HG03342 (cell line): ENCODE results near the gene ZNF599.
"Not testable (repeated sequence)": the region's sequence is repeated elsewhere in the genome, so short reads cannot be mapped to it uniquely, and the experiment has no call there.

Experiments
- ATAC-seq: cut with Tn5 transposase; IDR thresholded peaks from one replicate; pipeline ENCODE4 v1.9.1; 2021; ENCODE audit warnings: mild to moderate bottlenecking, moderate library complexity; ENCODE audit not compliant: unreplicated experiment

The ZNF599 gene

DNA sequence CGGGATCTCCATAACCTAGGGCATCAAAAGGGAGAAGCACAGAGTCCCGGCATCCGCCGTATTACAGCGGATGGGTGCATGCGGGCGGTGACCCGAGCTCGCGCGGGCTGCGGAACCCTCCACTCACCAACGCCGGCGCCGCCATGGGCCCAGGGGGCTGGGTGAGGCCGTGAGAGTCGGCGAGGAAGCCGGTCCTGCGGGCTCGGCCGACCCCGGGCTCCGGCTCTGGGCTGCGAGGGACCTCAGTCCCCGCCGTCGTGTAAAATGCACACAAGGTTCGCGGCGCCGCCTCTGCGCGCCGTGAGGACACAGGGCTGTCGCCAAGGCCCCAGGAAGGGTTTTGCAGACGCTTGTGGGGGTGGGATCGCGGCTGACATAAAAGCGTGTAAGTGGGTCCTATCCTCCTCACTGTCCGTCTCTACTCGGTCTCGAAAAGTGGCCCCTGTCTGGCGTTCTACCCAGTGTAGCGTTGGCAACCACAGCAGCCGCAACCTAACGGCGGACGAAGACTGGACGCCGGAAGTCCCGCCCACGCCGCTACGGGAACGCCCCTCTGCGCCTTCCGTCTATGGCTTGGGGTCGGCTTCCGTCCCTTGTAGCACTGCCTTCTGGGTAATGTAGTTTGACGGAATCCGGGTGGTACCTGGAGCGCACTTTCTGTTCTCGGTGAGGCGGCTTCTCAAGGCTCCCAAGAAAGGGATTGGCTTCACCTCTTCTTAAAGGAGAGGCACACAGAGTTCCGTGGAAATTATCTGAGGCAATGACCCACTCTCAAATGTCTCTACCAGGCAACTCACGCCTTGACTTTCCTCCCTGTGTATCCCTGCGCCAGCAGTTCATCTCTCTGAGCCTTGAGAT is at the start of gene ZNF599:
Gene ZNF599, minus strand, starts transcription at position 519 of the 858 bp plus-strand sequence. Its CDS starts 374 bp downstream, at position 145.
- peak; percentile 98 for ATAC-seq

GRCh38 chr19:34818270-34818669 is 45.3 kb upstream of the ZNF599 start:
- ATAC-seq = no peak

DNA sequence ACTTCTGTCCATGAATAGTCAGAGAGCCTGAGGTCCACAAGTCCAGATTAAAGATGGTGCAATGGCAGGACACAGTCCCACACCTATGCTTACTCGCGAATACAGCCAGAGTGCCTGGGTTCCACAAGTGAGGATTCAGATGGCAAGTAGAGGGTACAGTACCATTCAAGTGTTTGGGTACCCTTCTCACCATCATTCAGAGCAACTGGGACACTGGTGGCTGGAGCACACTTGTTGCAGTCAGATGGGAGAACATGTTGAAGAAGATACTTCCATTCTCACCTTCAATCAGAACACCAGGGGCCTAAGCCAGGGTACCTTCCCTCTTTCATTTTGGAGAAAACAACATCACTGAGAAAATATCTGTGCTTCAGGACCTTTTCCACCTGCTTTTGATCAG is 43.7 kb upstream of the ZNF599 start:
- no peak for ATAC-seq

GRCh38 chr19:34808566-34808965 is 35.6 kb upstream of the ZNF599 start:
- ATAC-seq = no peak

DNA sequence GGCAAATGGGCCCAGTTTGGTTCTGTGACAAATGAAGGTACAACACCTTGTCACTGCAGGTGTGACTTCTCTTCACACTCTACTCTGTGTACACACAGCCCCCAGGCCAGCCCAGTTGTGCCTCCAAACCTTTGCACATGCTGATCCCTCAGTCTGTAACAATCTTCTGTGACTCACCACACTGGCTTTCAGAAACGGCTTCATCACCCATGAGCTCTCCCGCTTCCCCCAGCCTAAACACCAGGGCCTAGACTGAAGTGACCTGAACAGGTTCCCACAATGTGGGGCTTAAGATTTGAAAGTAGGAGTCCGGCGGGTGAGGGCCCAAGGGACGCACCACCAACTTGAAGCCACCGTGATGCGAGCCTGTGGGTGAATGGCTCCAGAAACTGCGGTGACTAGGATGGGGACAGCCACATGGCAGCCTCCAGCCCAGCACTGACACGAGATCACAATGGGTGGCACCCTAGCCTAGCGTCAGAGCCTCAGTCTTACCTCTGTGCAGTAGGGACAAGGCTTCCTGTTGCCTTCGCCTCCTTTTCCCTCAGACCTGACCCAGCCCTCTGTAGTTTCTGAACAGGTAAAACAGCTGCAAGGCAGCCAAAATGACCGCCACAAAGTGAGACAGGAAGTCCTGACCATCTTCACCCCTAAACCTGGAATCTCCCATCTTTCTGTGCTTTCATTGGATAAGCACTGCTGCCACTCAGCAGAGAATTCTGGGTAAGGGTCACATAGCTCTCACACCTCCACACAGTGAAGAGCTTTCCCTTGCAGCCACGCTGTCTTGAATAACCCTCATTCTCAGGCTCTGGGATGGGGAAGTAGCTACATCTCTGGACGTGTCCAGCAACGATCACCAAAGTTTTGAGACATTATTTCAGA is 34.2 kb upstream of the ZNF599 start:
- ATAC-seq = no peak

GRCh38 chr19:34804115-34804514 is 31.1 kb upstream of the ZNF599 start:
- no peak for ATAC-seq

- ATAC-seq = not testable (repeated sequence)
Measured at GRCh38 chr19:34796953-34797352, 23.9 kb upstream of the ZNF599 start.

DNA sequence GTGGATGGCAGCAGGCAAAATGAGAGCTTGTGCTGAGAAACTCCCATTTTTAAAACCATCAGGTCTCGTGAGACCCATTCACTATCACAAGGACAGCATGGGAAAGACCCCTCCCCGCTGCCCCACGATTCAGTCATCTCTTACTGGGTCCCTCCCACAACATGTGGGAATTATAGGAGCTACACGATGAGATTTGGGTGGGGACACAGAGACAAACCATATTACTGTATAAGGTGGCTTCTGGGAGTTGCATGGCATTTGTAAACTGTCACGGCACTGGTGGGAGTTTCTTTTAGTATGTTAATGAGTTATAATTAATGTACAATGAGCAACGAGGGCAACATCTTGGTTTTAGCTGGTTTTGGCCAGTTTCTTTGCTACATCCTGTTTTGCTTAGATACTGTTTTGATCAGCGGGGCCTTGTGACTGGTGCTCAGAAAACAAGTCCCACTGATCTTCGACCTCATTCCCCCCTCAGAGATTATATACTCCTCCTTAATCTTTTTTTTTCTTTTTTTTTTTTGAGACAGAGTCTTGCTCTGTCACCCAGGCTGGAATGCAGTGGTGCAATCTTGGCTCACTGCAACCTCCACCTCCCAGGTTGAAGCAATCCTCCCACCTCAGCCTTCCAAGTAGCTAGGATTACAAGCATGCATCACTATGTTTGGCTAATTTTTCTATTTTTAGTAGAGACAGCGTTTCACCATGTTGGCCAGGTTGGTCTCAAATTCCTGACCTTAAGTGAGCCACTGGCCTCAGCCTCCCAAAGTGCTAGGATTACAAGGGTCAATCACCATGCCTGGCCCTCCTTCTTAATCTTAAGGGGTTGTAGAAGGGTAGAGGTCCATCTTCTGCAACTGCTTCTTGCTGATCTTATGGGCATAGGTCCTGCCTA is 21.3 kb upstream of the ZNF599 start:
- ATAC-seq = no peak

DNA sequence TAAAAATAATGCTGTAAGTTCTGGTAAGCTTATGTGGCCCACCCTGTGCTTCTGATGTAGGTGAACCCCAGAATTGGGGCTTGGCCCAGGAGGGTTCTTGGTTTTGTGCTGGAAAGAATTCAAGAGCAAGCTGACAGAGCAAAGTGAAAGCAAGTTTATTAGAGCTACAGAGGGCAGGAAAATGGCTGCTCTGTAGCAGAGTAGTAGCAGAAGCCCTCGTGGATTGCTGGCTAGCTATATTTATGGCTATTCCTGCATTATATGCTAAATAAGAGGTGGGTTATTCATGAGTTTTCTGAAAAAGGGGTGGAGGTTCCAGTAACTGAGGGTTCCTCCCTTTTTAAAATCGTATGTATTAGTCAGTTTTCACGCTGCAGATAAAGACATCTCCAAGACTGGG is 20.6 kb upstream of the ZNF599 start:
- no peak for ATAC-seq

- no peak for ATAC-seq
Measured at GRCh38 chr19:34788074-34788473, 15.1 kb upstream of the ZNF599 start.

GRCh38 chr19:34787059-34787824 is 14.2 kb upstream of the ZNF599 start:
- no peak for ATAC-seq

DNA sequence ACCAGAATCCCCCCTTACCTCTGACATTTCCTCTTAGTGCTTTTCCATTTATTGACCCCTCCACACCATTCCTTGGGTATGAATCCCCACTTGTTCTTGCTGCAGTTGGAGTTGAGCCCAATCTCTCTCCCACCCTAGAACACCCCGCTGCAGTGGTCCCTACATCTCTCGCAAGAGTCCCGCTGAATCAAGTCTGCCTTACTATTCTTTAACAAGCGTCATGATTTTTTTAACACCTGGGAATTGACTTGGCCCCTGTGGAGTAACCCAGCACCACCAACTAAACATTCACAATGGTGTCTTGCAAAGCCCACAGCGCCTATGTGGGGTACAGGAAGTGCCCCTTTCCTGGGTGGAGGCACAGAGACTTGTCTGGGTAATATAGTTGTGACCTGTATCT is 13.2 kb upstream of the ZNF599 start:
- ATAC-seq = no peak

DNA sequence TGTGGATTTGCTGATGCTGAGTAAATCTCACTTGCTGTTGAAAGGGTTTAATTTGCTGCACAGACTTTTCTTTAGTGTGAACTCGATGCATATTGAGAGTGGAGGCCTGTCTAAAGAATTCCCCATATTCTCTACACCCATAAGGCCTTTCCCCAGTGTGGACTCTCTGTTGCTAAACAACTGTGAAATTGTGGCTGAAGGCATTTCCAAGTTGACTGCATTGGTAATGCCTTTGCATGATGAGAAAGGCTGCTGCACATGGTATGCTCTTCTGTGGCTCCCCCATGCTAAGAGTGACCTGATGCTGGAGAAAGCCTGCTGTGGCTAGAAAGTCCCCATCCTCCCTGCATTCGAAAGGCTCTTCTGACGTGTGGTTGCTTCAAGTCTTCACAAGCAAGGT is 6.6 kb upstream of the ZNF599 start:
- no peak for ATAC-seq

GRCh38 chr19:34778342-34778741 is 5.3 kb upstream of the ZNF599 start:
- no peak for ATAC-seq

DNA sequence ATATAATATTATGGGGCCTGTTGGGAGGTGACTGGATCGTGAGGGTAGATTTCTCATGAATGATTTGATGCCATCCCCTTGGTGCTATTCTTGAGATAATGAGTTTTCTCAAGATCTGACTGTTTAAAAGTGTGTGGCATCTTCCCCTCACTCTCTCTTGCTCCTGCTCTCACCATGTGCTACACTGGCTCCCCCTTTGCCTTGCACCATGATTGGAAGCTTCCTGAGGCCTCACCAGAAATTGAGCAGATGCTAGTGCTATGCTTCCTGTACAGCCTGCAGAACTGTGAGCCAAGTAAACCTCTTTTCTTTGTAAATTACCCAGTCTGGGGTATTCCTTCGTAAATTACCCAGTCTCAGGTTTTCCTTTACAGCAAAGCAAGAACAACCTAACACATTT is 1.8 kb upstream of the ZNF599 start:
- ATAC-seq = no peak

DNA sequence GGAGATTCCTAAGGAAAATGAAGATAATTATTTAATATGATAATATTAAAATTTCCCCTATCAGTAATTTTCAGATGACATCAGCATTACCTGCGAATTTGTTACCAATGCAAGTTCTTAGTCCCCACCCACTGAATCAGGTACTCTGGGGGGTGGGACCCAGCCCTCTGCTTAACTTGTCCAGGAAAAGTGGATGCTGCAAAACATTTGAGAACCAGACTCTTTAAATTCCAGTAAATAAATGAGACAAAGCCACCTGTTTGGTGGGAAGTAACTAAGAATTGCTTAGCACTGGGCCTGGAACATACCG is 495 bp upstream of the ZNF599 start:
- no peak for ATAC-seq

DNA sequence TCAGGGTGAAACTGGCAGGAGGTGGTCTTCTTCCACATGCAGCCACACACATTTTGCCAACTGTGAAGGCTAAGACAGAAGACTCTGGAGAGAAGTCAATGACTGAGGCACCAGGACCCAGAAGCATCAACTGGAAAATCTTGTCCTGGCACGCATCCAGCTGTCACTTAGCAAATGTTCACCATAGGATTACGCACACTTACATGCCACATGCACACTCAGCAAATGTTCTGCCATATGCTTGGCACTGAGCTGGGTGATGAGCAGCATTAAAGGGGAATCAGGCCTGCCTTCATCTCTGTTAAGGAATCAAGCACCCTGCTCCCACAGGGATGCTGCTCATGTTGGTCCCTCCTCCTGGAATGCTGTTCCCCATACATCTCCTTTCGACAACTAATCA is 5.1 kb downstream of the ZNF599 start:
- ATAC-seq = no peak

GRCh38 chr19:34766386-34766785 is 6.6 kb downstream of the ZNF599 start:
- ATAC-seq = no peak

DNA sequence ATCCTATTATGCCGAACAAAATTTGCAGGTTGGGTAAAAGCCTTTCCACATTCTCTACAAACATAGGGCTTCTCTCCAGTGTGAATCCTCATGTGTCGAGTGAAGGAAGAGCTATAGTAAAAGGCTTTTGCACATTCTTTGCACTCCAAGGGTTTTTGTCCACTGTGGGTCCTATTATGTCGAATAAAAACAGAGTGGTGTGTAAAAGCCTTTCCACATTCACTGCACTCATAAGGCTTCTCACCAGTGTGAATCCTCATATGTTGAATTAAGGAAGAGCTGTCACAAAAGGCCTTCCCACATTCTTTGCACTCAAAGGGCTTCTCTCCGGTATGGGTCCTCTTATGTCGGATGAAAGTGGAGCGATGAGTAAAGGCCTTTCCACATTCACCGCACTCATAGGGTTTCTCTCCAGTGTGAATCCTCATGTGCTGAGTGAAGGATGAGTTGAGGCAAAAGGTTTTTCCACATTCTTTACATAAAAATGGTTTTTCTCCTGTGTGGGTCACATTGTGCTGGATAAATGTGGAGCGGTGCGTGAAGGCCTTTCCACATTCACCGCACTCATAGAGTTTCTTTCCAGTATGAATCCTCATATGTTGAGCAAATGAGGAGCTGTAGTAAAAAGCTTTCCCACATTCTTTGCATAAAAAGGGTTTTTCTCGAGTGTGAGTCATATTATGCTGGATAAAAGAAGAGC is 13.6 kb downstream of the ZNF599 start:
- ATAC-seq = no peak

- no peak for ATAC-seq
Measured at GRCh38 chr19:34757441-34757840, 15.6 kb downstream of the ZNF599 start.
